SK-N-MC (cell line): ENCODE measurements around the gene GPC3.

Source experiments
- EZH2 ChIP-seq: fragments of 200-600 bp; sonication (generic); IDR thresholded peaks from one replicate; pipeline ENCODE4 v1.6.1; 2017; ENCODE audit warnings: antibody characterized with exemption
- FOXP2 ChIP-seq: optimal IDR thresholded peaks from 2 replicates; pipeline ENCODE3; 2011; ENCODE audit warnings: mild to moderate bottlenecking, moderate library complexity; ENCODE audit not compliant: insufficient read depth; ENCODE audit errors: extremely low read length, control extremely low read depth
- POLR2AphosphoS5 ChIP-seq: IDR thresholded peaks from 2 replicates; pipeline ENCODE4 v1.6.1; 2012; ENCODE audit warnings: mild to moderate bottlenecking, low read depth, low read length, borderline replicate concordance

GRCh38 chrX:133655275-133656265 lies 329.8 kb downstream of the GPC3 start:
- TF ChIP-seq POLR2AphosphoS5 (no peak), EZH2 (no peak), FOXP2 (no peak)
